Measurements from ENCODE around the gene PCDHGA1. TPM values are rescaled to one million over a fixed set of nuclear protein-coding genes. Genes with fewer than 3 reads are reported as not detected.
"Not testable (repeated sequence)": the region's sequence is repeated elsewhere in the genome, so short reads cannot be mapped to it uniquely, and the experiment has no call there.

The PCDHGA1 gene
- polyA plus RNA-seq, 1 donor from 2014 or later, result 0.19 TPM

DNA sequence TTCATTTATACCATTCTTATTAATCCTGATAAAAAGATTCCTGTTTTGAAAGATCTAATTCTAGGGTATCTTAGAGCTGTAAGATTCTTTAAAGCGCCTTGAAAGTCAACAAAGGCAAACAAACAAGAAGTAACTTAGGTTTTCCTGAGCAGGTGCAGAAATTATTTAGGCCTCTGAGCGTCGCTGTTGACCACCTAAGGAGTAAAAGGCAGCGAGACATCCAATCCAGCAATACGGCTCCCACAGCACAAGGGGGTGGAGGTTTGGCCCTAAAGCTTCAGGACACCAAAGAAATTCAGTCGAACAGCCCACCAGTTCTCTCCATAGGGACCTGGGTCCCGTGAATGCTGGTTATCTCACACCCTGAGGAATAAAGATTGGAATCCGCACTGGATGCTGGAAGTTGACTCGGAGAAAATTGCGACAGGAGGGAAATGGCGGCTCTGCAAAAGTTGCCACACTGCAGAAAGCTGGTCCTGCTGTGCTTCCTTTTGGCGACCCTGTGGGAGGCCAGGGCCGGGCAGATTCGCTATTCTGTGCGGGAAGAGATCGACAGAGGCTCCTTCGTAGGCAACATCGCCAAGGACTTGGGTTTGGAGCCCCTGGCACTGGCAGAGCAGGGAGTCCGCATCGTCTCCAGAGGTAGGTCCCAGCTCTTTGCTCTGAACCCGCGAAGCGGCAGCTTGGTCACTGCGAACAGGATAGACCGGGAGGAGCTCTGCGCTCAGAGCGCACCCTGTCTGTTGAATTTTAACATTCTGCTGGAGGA is 8.4 kb downstream of the PCDHGA1 start, which contains the start of gene PCDHGA2:
Gene PCDHGA2 (plus strand): TSS at position 223 of the 769 bp plus-strand sequence.
- no peaks in the 10 kb centered on the region for H4K20me1 ChIP-seq (ENCODE audit: insufficient read depth)
- H3K4me2 ChIP-seq (ENCODE audit: low read length), result no peak within 1 kb of the TSS
- no peaks in the 10 kb centered on the region for H3K27me3 ChIP-seq (ENCODE audit: insufficient read depth, low read depth, low read length)
- H3F3A ChIP-seq (ENCODE audit: insufficient read depth, low read length, poor library complexity, severe bottlenecking), result no peaks in the 10 kb centered on the region
- H3K9ac ChIP-seq (ENCODE audit: low read length), result no peak within 1 kb of the TSS
- H3K9me3 ChIP-seq (ENCODE audit: low read length), result no peaks in the 10 kb centered on the region
- H3K27ac ChIP-seq (ENCODE audit: low read length), result no peak within 1 kb of the TSS
- H3K4me3 ChIP-seq (ENCODE audit: low read length), result no peak within 1 kb of the TSS
- TF ChIP-seq, protein P1, sequence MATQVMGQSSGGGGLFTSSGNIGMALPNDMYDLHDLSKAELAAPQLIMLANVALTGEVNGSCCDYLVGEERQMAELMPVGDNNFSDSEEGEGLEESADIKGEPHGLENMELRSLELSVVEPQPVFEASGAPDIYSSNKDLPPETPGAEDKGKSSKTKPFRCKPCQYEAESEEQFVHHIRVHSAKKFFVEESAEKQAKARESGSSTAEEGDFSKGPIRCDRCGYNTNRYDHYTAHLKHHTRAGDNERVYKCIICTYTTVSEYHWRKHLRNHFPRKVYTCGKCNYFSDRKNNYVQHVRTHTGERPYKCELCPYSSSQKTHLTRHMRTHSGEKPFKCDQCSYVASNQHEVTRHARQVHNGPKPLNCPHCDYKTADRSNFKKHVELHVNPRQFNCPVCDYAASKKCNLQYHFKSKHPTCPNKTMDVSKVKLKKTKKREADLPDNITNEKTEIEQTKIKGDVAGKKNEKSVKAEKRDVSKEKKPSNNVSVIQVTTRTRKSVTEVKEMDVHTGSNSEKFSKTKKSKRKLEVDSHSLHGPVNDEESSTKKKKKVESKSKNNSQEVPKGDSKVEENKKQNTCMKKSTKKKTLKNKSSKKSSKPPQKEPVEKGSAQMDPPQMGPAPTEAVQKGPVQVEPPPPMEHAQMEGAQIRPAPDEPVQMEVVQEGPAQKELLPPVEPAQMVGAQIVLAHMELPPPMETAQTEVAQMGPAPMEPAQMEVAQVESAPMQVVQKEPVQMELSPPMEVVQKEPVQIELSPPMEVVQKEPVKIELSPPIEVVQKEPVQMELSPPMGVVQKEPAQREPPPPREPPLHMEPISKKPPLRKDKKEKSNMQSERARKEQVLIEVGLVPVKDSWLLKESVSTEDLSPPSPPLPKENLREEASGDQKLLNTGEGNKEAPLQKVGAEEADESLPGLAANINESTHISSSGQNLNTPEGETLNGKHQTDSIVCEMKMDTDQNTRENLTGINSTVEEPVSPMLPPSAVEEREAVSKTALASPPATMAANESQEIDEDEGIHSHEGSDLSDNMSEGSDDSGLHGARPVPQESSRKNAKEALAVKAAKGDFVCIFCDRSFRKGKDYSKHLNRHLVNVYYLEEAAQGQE (IDR thresholded peaks at IDR 0.05; ENCODE audit: borderline replicate concordance), result no peak
- no peak for TF ChIP-seq MXI1 (conservative IDR thresholded peaks at IDR 0.05; ENCODE audit: poor library complexity, severe bottlenecking)
- no peak for TF ChIP-seq RAD21 (conservative IDR thresholded peaks at IDR 0.05)
- TF ChIP-seq TAF1 (IDR thresholded peaks at IDR 0.05; ENCODE audit: low read depth), result no peak
- TF ChIP-seq EP300 (conservative IDR thresholded peaks at IDR 0.05; ENCODE audit: poor library complexity, severe bottlenecking), result no peak
- no peak for TF ChIP-seq POLR2AphosphoS5 (IDR thresholded peaks at IDR 0.05)
- no peak for TF ChIP-seq SMC3 (conservative IDR thresholded peaks at IDR 0.05; ENCODE audit: poor library complexity)
- TF ChIP-seq, protein P2, sequence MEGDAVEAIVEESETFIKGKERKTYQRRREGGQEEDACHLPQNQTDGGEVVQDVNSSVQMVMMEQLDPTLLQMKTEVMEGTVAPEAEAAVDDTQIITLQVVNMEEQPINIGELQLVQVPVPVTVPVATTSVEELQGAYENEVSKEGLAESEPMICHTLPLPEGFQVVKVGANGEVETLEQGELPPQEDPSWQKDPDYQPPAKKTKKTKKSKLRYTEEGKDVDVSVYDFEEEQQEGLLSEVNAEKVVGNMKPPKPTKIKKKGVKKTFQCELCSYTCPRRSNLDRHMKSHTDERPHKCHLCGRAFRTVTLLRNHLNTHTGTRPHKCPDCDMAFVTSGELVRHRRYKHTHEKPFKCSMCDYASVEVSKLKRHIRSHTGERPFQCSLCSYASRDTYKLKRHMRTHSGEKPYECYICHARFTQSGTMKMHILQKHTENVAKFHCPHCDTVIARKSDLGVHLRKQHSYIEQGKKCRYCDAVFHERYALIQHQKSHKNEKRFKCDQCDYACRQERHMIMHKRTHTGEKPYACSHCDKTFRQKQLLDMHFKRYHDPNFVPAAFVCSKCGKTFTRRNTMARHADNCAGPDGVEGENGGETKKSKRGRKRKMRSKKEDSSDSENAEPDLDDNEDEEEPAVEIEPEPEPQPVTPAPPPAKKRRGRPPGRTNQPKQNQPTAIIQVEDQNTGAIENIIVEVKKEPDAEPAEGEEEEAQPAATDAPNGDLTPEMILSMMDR (IDR thresholded peaks at IDR 0.05; ENCODE audit: poor library complexity, severe bottlenecking), result no peak
- no peak for TF ChIP-seq EZH2 (IDR thresholded peaks at IDR 0.05; ENCODE audit: borderline replicate concordance, insufficient read depth, low read length, poor library complexity, severe bottlenecking)
- H3K79me2 ChIP-seq (replicated peaks; ENCODE audit: insufficient read depth, low read length), result no peaks in the 10 kb centered on the region
- H3K36me3 ChIP-seq (ENCODE audit: insufficient read depth, low read length), result no peaks in the 10 kb centered on the region
- no peak within 1 kb of the TSS for H2AFZ ChIP-seq (ENCODE audit: low read depth, low read length)
- H3K9me2 ChIP-seq (ENCODE audit: insufficient read depth, low read length), result no peaks in the 10 kb centered on the region

DNA sequence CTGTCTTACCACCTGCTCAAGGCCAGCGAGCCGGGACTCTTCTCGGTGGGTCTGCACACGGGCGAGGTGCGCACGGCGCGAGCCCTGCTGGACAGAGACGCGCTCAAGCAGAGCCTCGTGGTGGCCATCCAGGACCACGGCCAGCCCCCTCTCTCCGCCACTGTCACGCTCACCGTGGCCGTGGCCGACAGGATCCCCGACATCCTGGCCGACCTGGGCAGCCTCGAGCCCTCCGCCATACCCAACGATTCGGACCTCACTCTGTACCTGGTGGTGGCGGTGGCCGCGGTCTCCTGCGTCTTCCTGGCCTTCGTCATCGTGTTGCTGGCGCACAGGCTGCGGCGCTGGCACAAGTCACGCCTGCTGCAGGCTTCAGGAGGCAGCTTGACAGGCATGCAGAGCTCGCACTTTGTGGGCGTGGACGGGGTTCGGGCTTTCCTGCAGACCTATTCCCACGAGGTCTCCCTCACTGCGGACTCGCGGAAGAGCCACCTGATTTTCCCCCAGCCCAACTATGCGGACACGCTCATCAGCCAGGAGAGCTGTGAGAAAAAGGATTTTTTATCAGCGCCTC is 10.6 kb downstream of the PCDHGA1 start:
- H3K27me3 ChIP-seq (ENCODE audit: insufficient read depth, low read depth, low read length); H2AFZ ChIP-seq (ENCODE audit: low read depth, low read length); H3K9me2 ChIP-seq (ENCODE audit: insufficient read depth, low read length); H3K9ac ChIP-seq (ENCODE audit: low read length); H3K79me2 ChIP-seq (replicated peaks; ENCODE audit: insufficient read depth, low read length); H3K36me3 ChIP-seq (ENCODE audit: insufficient read depth, low read length); H3K4me2 ChIP-seq (ENCODE audit: low read length); H3F3A ChIP-seq (ENCODE audit: insufficient read depth, low read length, poor library complexity, severe bottlenecking); H3K27ac ChIP-seq (ENCODE audit: low read length); H3K4me3 ChIP-seq (ENCODE audit: low read length); H4K20me1 ChIP-seq (ENCODE audit: insufficient read depth): not testable (repeated sequence)
- peaks cover 10% of the 10 kb centered on the region for H3K9me3 ChIP-seq (ENCODE audit: low read length)
